GM08714 (cell line): ENCODE results near the gene ZSCAN22.

ENCODE experiments used
- H3K4me3 ChIP-seq: fragments of 200-500 bp; sonication (Bioruptor generic); 2 replicates; pipeline ENCODE4 v1.5.1; 2014; ENCODE audit warnings: mild to moderate bottlenecking, low read length, inconsistent platforms
- ZNF274 ChIP-seq: IDR thresholded peaks from 2 replicates; pipeline ENCODE4 v1.6.1; 2012; ENCODE audit warnings: mild to moderate bottlenecking, low read depth, low read length

Gene ZSCAN22

GRCh38 chr19:58351990-58352755 lies 25.4 kb downstream of the ZSCAN22 start:
- no peak for TF ChIP-seq ZNF274
- no peak overlapping the region for H3K4me3 ChIP-seq

GRCh38 chr19:58352760-58353671 lies 26.2 kb downstream of the ZSCAN22 start, which contains the start of gene A1BG:
TSS of gene A1BG (minus strand) at chr19:58353492. CDS start at chr19:58353437, 55 bp downstream.
- H3K4me3 ChIP-seq, result no peak within 1 kb of the TSS
- TF ChIP-seq ZNF274, result no peak

- no peak for TF ChIP-seq ZNF274
- no peak overlapping the region for H3K4me3 ChIP-seq
Measured at GRCh38 chr19:58353717-58354477, 27.1 kb downstream of the ZSCAN22 start.

GRCh38 chr19:58354478-58355030 lies 27.8 kb downstream of the ZSCAN22 start:
- H3K4me3 ChIP-seq, result no peak overlapping the region
- TF ChIP-seq ZNF274, result no peak

- H3K4me3 ChIP-seq, result no peak overlapping the region
- no peak for TF ChIP-seq ZNF274
Measured at GRCh38 chr19:58355215-58355796, 28.5 kb downstream of the ZSCAN22 start.

- H3K4me3 ChIP-seq, result no peak overlapping the region; the same call in 1 of the 2 replicates
- no peak for TF ChIP-seq ZNF274
Measured at GRCh38 chr19:58355908-58356765, 29.3 kb downstream of the ZSCAN22 start.

- H3K4me3 ChIP-seq, result no peak overlapping the region; the same call in 1 of the 2 replicates
- no peak for TF ChIP-seq ZNF274
Measured at GRCh38 chr19:58356766-58357480, 30.1 kb downstream of the ZSCAN22 start.

GRCh38 chr19:58357481-58358145 lies 30.8 kb downstream of the ZSCAN22 start:
- no peak overlapping the region for H3K4me3 ChIP-seq

GRCh38 chr19:58361900-58362271 lies 35.1 kb downstream of the ZSCAN22 start:
- TF ChIP-seq ZNF274, result no peak
- peak overlapping the region; percentile 63 for H3K4me3 ChIP-seq

More at GRCh38 chr19:58357481-58358145, 30.8 kb downstream of the ZSCAN22 start:
- no peak for TF ChIP-seq ZNF274

- TF ChIP-seq ZNF274, result no peak
- peak within 1 kb of the TSS; percentile 63 for H3K4me3 ChIP-seq
Measured at GRCh38 chr19:58362272-58362994, 35.6 kb downstream of the ZSCAN22 start, which contains the start of gene ZNF497. TSS of gene ZNF497 (minus strand) at chr19:58362751. CDS start at chr19:58357635, 5,116 bp downstream.

- no peak overlapping the region for H3K4me3 ChIP-seq
- TF ChIP-seq ZNF274, result no peak
Measured at GRCh38 chr19:58364146-58364545, 37.4 kb downstream of the ZSCAN22 start.
